H9 (cell line): ENCODE results near the gene IL1RAPL2. TPM values are rescaled to one million over a fixed set of nuclear protein-coding genes. Genes with fewer than 3 reads are reported as not detected.
A peak's percentile ranks its signal among the peaks of the same experiment; 100 is the strongest.

Source experiments
- DNase-seq: peaks from one replicate; pipeline ENCODE4 v3.0.0-alpha.2; 2017
- H2AFZ ChIP-seq: one replicate; pipeline ENCODE4 v1.6.1; 2013; ENCODE audit warnings: mild to moderate bottlenecking, low read length, control low read depth, moderate library complexity
- H2AK5ac ChIP-seq: 2 replicates; pipeline ENCODE4 v1.6.1; 2013; ENCODE audit warnings: low read length, control low read depth, mixed read lengths; ENCODE audit not compliant: insufficient read length
- H2BK120ac ChIP-seq: one replicate; pipeline ENCODE4 v1.6.1; 2013; ENCODE audit warnings: low read depth, mild to moderate bottlenecking, low read length, control low read depth, inconsistent platforms; ENCODE audit not compliant: poor library complexity, severe bottlenecking
- H2BK12ac ChIP-seq: 2 replicates; pipeline ENCODE4 v1.6.1; 2013; ENCODE audit warnings: low read length, control low read depth, mixed read lengths, low read depth; ENCODE audit not compliant: insufficient read length
- H2BK15ac ChIP-seq: 2 replicates; pipeline ENCODE4 v1.6.1; 2013; ENCODE audit warnings: low read depth, low read length, control low read depth
- H2BK20ac ChIP-seq: one replicate; pipeline ENCODE4 v1.6.1; 2013; ENCODE audit warnings: low read depth, mild to moderate bottlenecking, low read length, control low read depth, inconsistent platforms; ENCODE audit not compliant: poor library complexity, severe bottlenecking
- H2BK5ac ChIP-seq: 2 replicates; pipeline ENCODE4 v1.6.1; 2013; ENCODE audit warnings: low read length, control low read depth, mixed read lengths; ENCODE audit not compliant: insufficient read length
- H3K14ac ChIP-seq: 2 replicates; pipeline ENCODE4 v1.6.1; 2013; ENCODE audit warnings: low read length, control low read depth; ENCODE audit not compliant: insufficient read depth
- H3K18ac ChIP-seq: 2 replicates; pipeline ENCODE4 v1.6.1; 2013; ENCODE audit warnings: low read depth, mild to moderate bottlenecking, mixed read lengths, low read length, control low read depth; ENCODE audit not compliant: insufficient read length
- H3K23ac ChIP-seq: 2 replicates; pipeline ENCODE4 v1.6.1; 2013; ENCODE audit warnings: low read length, control low read depth, mixed read lengths, low read depth; ENCODE audit not compliant: insufficient read length
- H3K23me2 ChIP-seq: 2 replicates; pipeline ENCODE4 v1.6.1; 2013; ENCODE audit warnings: low read depth, mild to moderate bottlenecking, mixed read lengths, low read length, control low read depth; ENCODE audit not compliant: insufficient read length, poor library complexity, severe bottlenecking
- H3K27ac ChIP-seq: 2 replicates; pipeline ENCODE4 v1.5.1; 2013; ENCODE audit warnings: low read length, control low read depth, mixed read lengths, low read depth; ENCODE audit not compliant: insufficient read length
- H3K27me3 ChIP-seq: 2 replicates; pipeline ENCODE4 v1.6.1; 2013; ENCODE audit warnings: low read length, control low read depth, inconsistent platforms; ENCODE audit not compliant: insufficient read depth
- H3K4ac ChIP-seq: 2 replicates; pipeline ENCODE4 v1.6.1; 2013; ENCODE audit warnings: low read depth, mild to moderate bottlenecking, control low read depth, inconsistent platforms, low read length, moderate library complexity
- H3K4me1 ChIP-seq: 2 replicates; pipeline ENCODE4 v1.6.1; 2013; ENCODE audit warnings: low read length, control low read depth, inconsistent platforms; ENCODE audit not compliant: insufficient read depth
- H3K4me2 ChIP-seq: 2 replicates; pipeline ENCODE4 v1.6.1; 2013; ENCODE audit warnings: low read length, control low read depth, mixed read lengths; ENCODE audit not compliant: insufficient read length, insufficient read depth
- H3K56ac ChIP-seq: 2 replicates; pipeline ENCODE4 v1.6.1; 2013; ENCODE audit warnings: low read depth, mild to moderate bottlenecking, mixed read lengths, low read length, control low read depth; ENCODE audit not compliant: insufficient read length
- H3K79me1 ChIP-seq: 2 replicates; pipeline ENCODE4 v1.6.1; 2013; ENCODE audit warnings: low read depth, mild to moderate bottlenecking, moderate library complexity, low read length, control low read depth, inconsistent platforms; ENCODE audit not compliant: insufficient read depth, poor library complexity, severe bottlenecking
- H3K79me2 ChIP-seq: 2 replicates; pipeline ENCODE4 v1.6.1; 2013; ENCODE audit warnings: low read length, control low read depth, inconsistent platforms; ENCODE audit not compliant: insufficient read depth
- H3K9ac ChIP-seq: 2 replicates; pipeline ENCODE4 v1.6.1; 2013; ENCODE audit warnings: low read length, control low read depth, mixed read lengths; ENCODE audit not compliant: insufficient read length; ENCODE audit errors: extremely low read depth
- H3K9me3 ChIP-seq: one replicate; pipeline ENCODE4 v1.6.1; 2013; ENCODE audit warnings: low read depth, low read length, inconsistent platforms; ENCODE audit not compliant: control insufficient read depth
- H3T11ph ChIP-seq: one replicate; pipeline ENCODE4 v1.6.1; 2013; ENCODE audit warnings: mild to moderate bottlenecking, low read length, control low read depth, inconsistent platforms
- H4K20me1 ChIP-seq: one replicate; pipeline ENCODE4 v1.6.1; 2013; ENCODE audit not compliant: control insufficient read depth, insufficient read length, insufficient read depth
- H4K5ac ChIP-seq: 2 replicates; pipeline ENCODE4 v1.6.1; 2013; ENCODE audit warnings: low read depth, mild to moderate bottlenecking, mixed read lengths, low read length, control low read depth; ENCODE audit not compliant: insufficient read length
- H4K8ac ChIP-seq: replicated peaks from 2 replicates; pipeline ENCODE4 v1.6.1; 2013; ENCODE audit warnings: low read length, control low read depth, mixed read lengths, low read depth; ENCODE audit not compliant: insufficient read length
- H4K91ac ChIP-seq: 2 replicates; pipeline ENCODE4 v1.6.1; 2013; ENCODE audit warnings: low read depth, mild to moderate bottlenecking, moderate library complexity, mixed read lengths, low read length, control low read depth; ENCODE audit not compliant: insufficient read length
- H3K27ac Mint-ChIP-seq, 3 experiments: 2 replicates in 2 of 3; 3 replicates in 1 of 3; pipeline ENCODE4 v1.8.0; 2020 to 2021; ENCODE audit warnings: mixed read lengths in 3 of 3, mild to moderate bottlenecking in 1 of 3, moderate library complexity in 1 of 3
- H3K27me3 Mint-ChIP-seq: 2 replicates; pipeline ENCODE4 v1.8.0; 2021; ENCODE audit warnings: low read depth, mild to moderate bottlenecking, moderate library complexity, mixed read lengths
- H3K36me3 Mint-ChIP-seq, 3 experiments: 2 replicates in 2 of 3; 3 replicates in 1 of 3; pipeline ENCODE4 v1.8.0; 2020 to 2021; ENCODE audit warnings: low read depth in 3 of 3, mixed read lengths in 3 of 3; ENCODE audit not compliant: insufficient read depth in 1 of 3
- H3K4me1 Mint-ChIP-seq, 2 experiments: 2 replicates each; pipeline ENCODE4 v1.8.0; 2020; ENCODE audit warnings: mixed read lengths in 2 of 2
- H3K4me3 Mint-ChIP-seq, 2 experiments: 2 replicates in 1 of 2; 3 replicates in 1 of 2; pipeline ENCODE4 v1.8.0; 2020 to 2021; ENCODE audit warnings: mild to moderate bottlenecking in 2 of 2, mixed read lengths in 2 of 2, moderate library complexity in 1 of 2
- H3K9me3 Mint-ChIP-seq, 2 experiments: 2 replicates in 1 of 2; 3 replicates in 1 of 2; pipeline ENCODE4 v1.8.0; 2020; ENCODE audit warnings: mild to moderate bottlenecking in 2 of 2, mixed read lengths in 2 of 2, moderate library complexity in 1 of 2
- CTCF ChIP-seq: fragments of 200-600 bp; sonication (generic); conservative IDR thresholded peaks from 3 replicates; pipeline ENCODE4 v1.8.0; 2021; ENCODE audit warnings: antibody characterized with exemption, mild to moderate bottlenecking
- WGBS: extraction: QIAGEN DNeasy Blood & Tissue Kit; methylation state at CpG from one replicate; pipeline ENCODE4 v1.1.7; 2013; ENCODE audit warnings: missing lambda C conversion rate, low lambda C conversion rate, mixed read lengths; ENCODE audit not compliant: insufficient read length; ENCODE audit errors: extremely low coverage; 5-methylcytosine and 5-hydroxymethylcytosine counted together
- total RNA-seq: library from RNA; stranded (reverse); gene quantifications from 2 replicates; pipeline ENCODE4 v1.2.1, GENCODE V29; 2021

IL1RAPL2 gene
- total RNA-seq, 1 experiment from 2014 or later: not detected

- Histone ChIP-seq H4K91ac (no peak overlapping the region), H3K14ac (no peak overlapping the region), H2BK120ac (no peak overlapping the region), H2AK5ac (no peak overlapping the region), H3K9me3 (no peaks in the 10 kb centered on the region), H3K18ac (no peak overlapping the region), H3K23ac (no peak overlapping the region), H2BK12ac (no peak overlapping the region), H3K4ac (no peak overlapping the region), H3K23me2 (no peaks in the 10 kb centered on the region), H3K4me2 (no peak overlapping the region), H4K8ac (no peak overlapping the region), H2BK5ac (no peak overlapping the region), H3K79me1 (no peaks in the 10 kb centered on the region), H3K4me1 (no peaks in the 10 kb centered on the region; the same call in 1 of the 2 replicates), H4K5ac (no peak overlapping the region), H4K20me1 (no peaks in the 10 kb centered on the region), H3K56ac (no peak overlapping the region), H3T11ph (no peak overlapping the region), H2AFZ (no peak overlapping the region), H3K79me2 (no peaks in the 10 kb centered on the region), H3K27me3 (no peaks in the 10 kb centered on the region), H2BK20ac (no peak overlapping the region), H3K27ac (no peak overlapping the region), H3K9ac (no peak overlapping the region), H2BK15ac (no peak overlapping the region)
- WGBS: no CpG with 5 or more reads among the region's 1 CpG
- no peaks in the 10 kb centered on the region for H3K36me3 Mint-ChIP-seq
- TF ChIP-seq CTCF: no peak
- peaks cover 0 to 44% of the 10 kb centered on the region in 2 experiments; a peak in 2 of 5 replicates for H3K9me3 Mint-ChIP-seq
- DNase-seq: no peak
- H3K4me3 Mint-ChIP-seq: no peak overlapping the region
- H3K27ac Mint-ChIP-seq: peak overlapping the region in 2 of 3 experiments; percentile 23 to 57; a peak in 1 of 7 replicates
- H3K27me3 Mint-ChIP-seq: no peaks in the 10 kb centered on the region
- H3K4me1 Mint-ChIP-seq: peaks cover 13 to 17% of the 10 kb centered on the region in 2 experiments
Measured at GRCh38 chrX:104745152-104745551, 179.2 kb downstream of the IL1RAPL2 start.
